ENCODE results near the gene WEE2. TPM values are rescaled to one million over a fixed set of nuclear protein-coding genes. Genes with fewer than 3 reads are reported as not detected.
"Not testable (repeated sequence)": the region's sequence is repeated elsewhere in the genome, so short reads cannot be mapped to it uniquely, and the experiment has no call there.

The WEE2 gene
- total RNA-seq, 1 experiment from 2014 or later, result not detected

GRCh38 chr7:141770083-141770583 lies 62.0 kb downstream of the WEE2 start:
- H3K4me3 ChIP-seq (replicated peaks in 1 of 2; ENCODE audit: low read depth in 1 of 2, low read length in 2 of 2); H3K9me2 ChIP-seq (ENCODE audit: insufficient read depth); H3K27ac ChIP-seq (ENCODE audit: low read depth, low read length); H3K4me1 ChIP-seq (ENCODE audit: control insufficient read depth in 1 of 2, insufficient read depth in 2 of 2, low read length in 2 of 2); H3K9me3 ChIP-seq (ENCODE audit: control insufficient read depth in 1 of 2, insufficient read depth in 1 of 2, low read depth in 1 of 2, low read length in 2 of 2); BruUV-seq (replicated peaks); POLR2A ChIA-PET; H3K9ac ChIP-seq (ENCODE audit: low read length); ATAC-seq; H4K20me1 ChIP-seq (ENCODE audit: insufficient read depth); H3K4me2 ChIP-seq (ENCODE audit: low read length); H2AFZ ChIP-seq (ENCODE audit: low read depth, low read length, poor library complexity, severe bottlenecking); DNase-seq (ENCODE audit: low read depth, low spot score); intact Hi-C loops (cut with micrococcal nuclease); RAD21 ChIA-PET (ENCODE audit: low non-redundant PET in 1 of 2, low total read pairs in 2 of 2, uncharacterized antibody in 2 of 2, unreplicated experiment in 2 of 2); H3K79me2 ChIP-seq (ENCODE audit: insufficient read depth, low read length); H3K27me3 ChIP-seq (ENCODE audit: insufficient read depth, low read length); H3K36me3 ChIP-seq (ENCODE audit: control insufficient read depth in 1 of 2, insufficient read depth in 2 of 2, low read length in 2 of 2): not testable (repeated sequence)
- CTCF ChIA-PET, result interaction anchor here (1.4 kb wide), 1 partner anchor 16 kb away, joined by 4 read pairs; no protein-coding TSS in a partner anchor

- DNase-seq (ENCODE audit: low read depth, low spot score) (no peak), ATAC-seq (no peak)
- Histone ChIP-seq H2AFZ (ENCODE audit: low read depth, low read length, poor library complexity, severe bottlenecking) (no peak within 1 kb of the TSS), H3K27me3 (ENCODE audit: insufficient read depth, low read length) (no peaks in the 10 kb centered on the region), H3K9ac (ENCODE audit: low read length) (no peak within 1 kb of the TSS), H3K4me1 (ENCODE audit: control insufficient read depth in 1 of 2, insufficient read depth in 2 of 2, low read length in 2 of 2) (no peaks in the 10 kb centered on the region), H3K27ac (ENCODE audit: low read depth, low read length) (no peak within 1 kb of the TSS), H3K9me2 (ENCODE audit: insufficient read depth) (no peaks in the 10 kb centered on the region), H3K9me3 (ENCODE audit: control insufficient read depth in 1 of 2, insufficient read depth in 1 of 2, low read depth in 1 of 2, low read length in 2 of 2) (no peaks in the 10 kb centered on the region), H3K79me2 (ENCODE audit: insufficient read depth, low read length) (no peaks in the 10 kb centered on the region; the same call in 1 of the 2 replicates), H4K20me1 (ENCODE audit: insufficient read depth) (no peaks in the 10 kb centered on the region), H3K4me2 (ENCODE audit: low read length) (no peak within 1 kb of the TSS), H3K4me3 (replicated peaks in 1 of 2; ENCODE audit: low read depth in 1 of 2, low read length in 2 of 2) (no peak within 1 kb of the TSS), H3K36me3 (ENCODE audit: control insufficient read depth in 1 of 2, insufficient read depth in 2 of 2, low read length in 2 of 2) (peaks cover 0 to 3% of the 10 kb centered on the region in 2 experiments; a peak in 1 of 4 replicates)
- BruUV-seq (replicated peaks), result no TSS peak
- CTCF ChIA-PET, result no interaction called here
- TF ChIP-seq TCF7L2 (IDR thresholded peaks at IDR 0.05; ENCODE audit: borderline replicate concordance, extremely low read depth, insufficient read depth, insufficient read length), result no peak
- intact Hi-C loops (cut with micrococcal nuclease), result no loop called here
- RAD21 ChIA-PET (ENCODE audit: low non-redundant PET in 1 of 2, low total read pairs in 2 of 2, uncharacterized antibody in 2 of 2, unreplicated experiment in 2 of 2), result no interaction called here
- POLR2A ChIA-PET, result no interaction called here
These were observed 68.2 kb downstream of the WEE2 start, which contains the start of gene TAS2R4 for GRCh38 chr7:141776374-141776773. TSS of gene TAS2R4 (plus strand) at chr7:141776674. CDS start at chr7:141778489, 1,815 bp downstream.

Other genes with a start within 250 kb of the WEE2 start
- gene AGK, start 156.9 kb upstream of the WEE2 start, total RNA-seq (2021; ENCODE audit: unreplicated experiment), result 36.3 TPM
- 23.4 TPM for gene DENND11, start 6.2 kb upstream of the WEE2 start, total RNA-seq (2021; ENCODE audit: unreplicated experiment)
- gene SSBP1, start 30.0 kb downstream of the WEE2 start, total RNA-seq (2021; ENCODE audit: unreplicated experiment), result 171 TPM
- gene TAS2R3, start 55.7 kb downstream of the WEE2 start, total RNA-seq (2021; ENCODE audit: unreplicated experiment), result 1.4 TPM
- 1.2 TPM for gene TAS2R4, start 68.3 kb downstream of the WEE2 start, total RNA-seq (2021; ENCODE audit: unreplicated experiment)
- gene TAS2R5, start 81.9 kb downstream of the WEE2 start, total RNA-seq (2021; ENCODE audit: unreplicated experiment), result 1.7 TPM
- gene PRSS37, start 133.1 kb downstream of the WEE2 start, total RNA-seq (2021; ENCODE audit: unreplicated experiment), result not detected
- not detected for gene OR9A4, start 208.0 kb downstream of the WEE2 start, total RNA-seq (2021; ENCODE audit: unreplicated experiment)
- 0.32 TPM for gene CLEC5A, start 238.6 kb downstream of the WEE2 start, total RNA-seq (2021; ENCODE audit: unreplicated experiment)